Astrocyte (in vitro differentiated cells and primary cell): ENCODE measurements around the gene FAM131C. TPM values are rescaled to one million over a fixed set of nuclear protein-coding genes. Genes with fewer than 3 reads are reported as not detected.

Source experiments
- DNase-seq: peaks from one replicate; pipeline ENCODE4 v3.0.0-alpha.2; 2010; ENCODE audit warnings: low read depth
- FAIRE-seq: peaks from 2 replicates; lab custom pipeline; 2011; peaks lifted over from hg19 to GRCh38; lab: Jason Lieb, UNC
- H2AFZ ChIP-seq: 2 replicates; pipeline ENCODE4 v1.6.0; 2012; ENCODE audit warnings: low read depth, low read length, inconsistent platforms
- H3K27ac ChIP-seq: 2 replicates; pipeline ENCODE4 v1.5.1; 2011; ENCODE audit warnings: low read depth, low read length, inconsistent platforms
- H3K27me3 ChIP-seq: 2 replicates; pipeline ENCODE4 v1.6.0; 2011; ENCODE audit warnings: low read length, inconsistent platforms; ENCODE audit not compliant: insufficient read depth
- H3K36me3 ChIP-seq: 2 replicates; pipeline ENCODE4 v1.5.1; 2011; ENCODE audit warnings: low read length, inconsistent platforms; ENCODE audit not compliant: insufficient read depth
- H3K4me1 ChIP-seq: 2 replicates; pipeline ENCODE4 v1.5.1; 2011; ENCODE audit warnings: low read length, inconsistent platforms; ENCODE audit not compliant: insufficient read depth
- H3K4me2 ChIP-seq: 2 replicates; pipeline ENCODE4 v1.6.0; 2012; ENCODE audit warnings: low read length, inconsistent platforms
- H3K4me3 ChIP-seq: 2 replicates; pipeline ENCODE4 v1.5.1; 2011; ENCODE audit warnings: low read depth, mild to moderate bottlenecking, low read length, inconsistent platforms; ENCODE audit not compliant: insufficient read depth
- H3K79me2 ChIP-seq: 2 replicates; pipeline ENCODE4 v1.6.0; 2012; ENCODE audit warnings: mild to moderate bottlenecking, low read length, inconsistent platforms; ENCODE audit not compliant: insufficient read depth
- H3K9ac ChIP-seq: 2 replicates; pipeline ENCODE4 v1.6.0; 2012; ENCODE audit warnings: mild to moderate bottlenecking, low read length, inconsistent platforms
- H3K9me3 ChIP-seq: 2 replicates; pipeline ENCODE4 v1.5.1; 2012; ENCODE audit warnings: low read depth, mild to moderate bottlenecking, low read length, inconsistent platforms; ENCODE audit not compliant: insufficient read depth
- H4K20me1 ChIP-seq: 2 replicates; pipeline ENCODE4 v1.6.0; 2012; ENCODE audit warnings: low read length, inconsistent platforms; ENCODE audit not compliant: insufficient read depth
- H3K27ac Mint-ChIP-seq: one replicate; pipeline ENCODE4 v1.8.0; 2021; ENCODE audit warnings: mild to moderate bottlenecking, mixed read lengths; ENCODE audit not compliant: unreplicated experiment
- H3K27me3 Mint-ChIP-seq: one replicate; pipeline ENCODE4 v1.8.0; 2021; ENCODE audit warnings: low read depth, mixed read lengths; ENCODE audit not compliant: unreplicated experiment
- H3K36me3 Mint-ChIP-seq: one replicate; pipeline ENCODE4 v1.8.0; 2021; ENCODE audit warnings: low read depth, mixed read lengths; ENCODE audit not compliant: unreplicated experiment
- H3K4me1 Mint-ChIP-seq: one replicate; pipeline ENCODE4 v1.8.0; 2021; ENCODE audit warnings: low read depth, mixed read lengths; ENCODE audit not compliant: unreplicated experiment
- H3K4me3 Mint-ChIP-seq: one replicate; pipeline ENCODE4 v1.8.0; 2021; ENCODE audit warnings: mild to moderate bottlenecking, moderate library complexity, mixed read lengths; ENCODE audit not compliant: unreplicated experiment
- H3K9me3 Mint-ChIP-seq: one replicate; pipeline ENCODE4 v1.8.0; 2021; ENCODE audit warnings: mild to moderate bottlenecking, mixed read lengths; ENCODE audit not compliant: unreplicated experiment
- CTCF ChIP-seq: IDR thresholded peaks from 2 replicates; pipeline ENCODE4 v1.5.1; 2011; ENCODE audit warnings: low read depth, mild to moderate bottlenecking, inconsistent platforms, low read length, moderate library complexity; ENCODE audit not compliant: insufficient read depth
- EZH2 ChIP-seq: IDR thresholded peaks from 2 replicates; pipeline ENCODE4 v1.6.1; 2012; ENCODE audit warnings: mild to moderate bottlenecking, low read length, inconsistent platforms; ENCODE audit not compliant: insufficient read depth
- total RNA-seq: library from RNA; stranded (reverse); gene quantifications from 2 replicates; pipeline ENCODE4 v1.2.1, GENCODE V29; 2021

FAM131C gene
- total RNA-seq, 1 donor from 2014 or later: 0.11 TPM

- Mint-ChIP-seq H3K4me1 (peaks cover 3% of the 10 kb centered on the region), H3K36me3 (no peaks in the 10 kb centered on the region), H3K9me3 (no peaks in the 10 kb centered on the region), H3K4me3 (no peak overlapping the region), H3K27ac (no peak overlapping the region), H3K27me3 (peaks cover 23% of the 10 kb centered on the region)
- H3K4me3 ChIP-seq: no peak overlapping the region
- H3K36me3 ChIP-seq: no peaks in the 10 kb centered on the region
- no peaks in the 10 kb centered on the region for H3K9me3 ChIP-seq
- H3K4me1 ChIP-seq: peaks cover 15% of the 10 kb centered on the region
- FAIRE-seq (no peak), DNase-seq (peak; percentile 89)
- H2AFZ ChIP-seq: peak overlapping the region; percentile 40
- no peaks in the 10 kb centered on the region for H3K79me2 ChIP-seq
- no peak for TF ChIP-seq CTCF
- TF ChIP-seq EZH2: no peak
- peak overlapping the region; percentile 36 for H3K9ac ChIP-seq
- H3K4me2 ChIP-seq: peak overlapping the region; percentile 61
- no peak overlapping the region for H3K27ac ChIP-seq
- no peaks in the 10 kb centered on the region for H4K20me1 ChIP-seq
- no peaks in the 10 kb centered on the region for H3K27me3 ChIP-seq
Measured at GRCh38 chr1:16088996-16089395, 15.5 kb upstream of the FAM131C start.

- TF ChIP-seq EZH2 (no peak), CTCF (no peak)
- Histone ChIP-seq H3K4me1 (peaks cover 15% of the 10 kb centered on the region), H3K4me3 (no peak overlapping the region), H3K27me3 (no peaks in the 10 kb centered on the region), H2AFZ (peak overlapping the region; percentile 40), H4K20me1 (no peaks in the 10 kb centered on the region), H3K27ac (peak overlapping the region; percentile 24), H3K9ac (peak overlapping the region; percentile 36), H3K9me3 (no peaks in the 10 kb centered on the region), H3K79me2 (no peaks in the 10 kb centered on the region), H3K36me3 (no peaks in the 10 kb centered on the region), H3K4me2 (peak overlapping the region; percentile 61)
- Mint-ChIP-seq H3K27me3 (peaks cover 19% of the 10 kb centered on the region), H3K27ac (no peak overlapping the region), H3K4me3 (no peak overlapping the region), H3K4me1 (peaks cover 3% of the 10 kb centered on the region), H3K36me3 (no peaks in the 10 kb centered on the region), H3K9me3 (no peaks in the 10 kb centered on the region)
- no peak for FAIRE-seq
- no peak for DNase-seq
Measured at GRCh38 chr1:16088351-16088911, 15.0 kb upstream of the FAM131C start.

GRCh38 chr1:16087733-16088132 is 14.3 kb upstream of the FAM131C start:
- Histone ChIP-seq H3K27me3 (no peaks in the 10 kb centered on the region), H3K9ac (no peak overlapping the region), H2AFZ (no peak overlapping the region), H3K9me3 (no peaks in the 10 kb centered on the region), H3K36me3 (no peaks in the 10 kb centered on the region), H3K4me2 (no peak overlapping the region), H3K27ac (no peak overlapping the region), H3K4me1 (peaks cover 15% of the 10 kb centered on the region), H4K20me1 (no peaks in the 10 kb centered on the region), H3K79me2 (no peaks in the 10 kb centered on the region), H3K4me3 (no peak overlapping the region)
- TF ChIP-seq EZH2: no peak
- no peak for TF ChIP-seq CTCF
- FAIRE-seq (no peak), DNase-seq (no peak)
- H3K9me3 Mint-ChIP-seq: no peaks in the 10 kb centered on the region
- H3K27me3 Mint-ChIP-seq: peaks cover 20% of the 10 kb centered on the region
- H3K4me3 Mint-ChIP-seq: no peak overlapping the region
- H3K27ac Mint-ChIP-seq: peak overlapping the region; percentile 66
- H3K4me1 Mint-ChIP-seq: peaks cover 3% of the 10 kb centered on the region
- no peaks in the 10 kb centered on the region for H3K36me3 Mint-ChIP-seq
